IPS-11a (cell line): Measurements from ENCODE around the gene SLC25A26.
"Not testable (repeated sequence)": the region's sequence is repeated elsewhere in the genome, so short reads cannot be mapped to it uniquely, and the experiment has no call there.

ENCODE experiments used
- H3K4me3 ChIP-seq: one replicate; pipeline ENCODE4 v1.5.1; 2013; ENCODE audit warnings: low read depth, low read length, control low read depth

The SLC25A26 gene

GRCh38 chr3:66226093-66226492 lies 5.3 kb downstream of the SLC25A26 start:
- H3K4me3 ChIP-seq = not testable (repeated sequence)

- no peak overlapping the region for H3K4me3 ChIP-seq
These were observed 6.2 kb downstream of the SLC25A26 start for GRCh38 chr3:66227051-66227450.

DNA sequence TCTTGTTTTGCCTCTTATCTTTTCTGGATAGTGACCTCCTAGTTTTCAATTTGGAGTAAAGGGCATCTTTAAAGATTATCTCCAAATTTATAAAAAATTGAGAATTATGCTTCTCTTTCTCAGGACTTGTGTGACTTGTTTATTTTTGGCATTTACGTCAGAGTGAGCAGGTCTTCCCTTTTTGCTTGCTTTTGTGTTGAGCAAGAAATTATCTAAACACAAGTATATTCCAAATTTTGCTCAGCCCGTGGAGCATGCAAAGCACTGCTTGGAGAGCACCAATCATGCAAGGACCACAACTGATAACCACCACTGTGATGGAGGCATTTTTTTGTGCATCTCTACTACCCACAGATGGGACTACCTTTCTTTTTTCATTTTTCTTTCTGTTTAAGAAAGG lies 7.1 kb downstream of the SLC25A26 start:
- no peak overlapping the region for H3K4me3 ChIP-seq

- no peak overlapping the region for H3K4me3 ChIP-seq
These were observed 7.9 kb downstream of the SLC25A26 start for GRCh38 chr3:66228707-66229106.

DNA sequence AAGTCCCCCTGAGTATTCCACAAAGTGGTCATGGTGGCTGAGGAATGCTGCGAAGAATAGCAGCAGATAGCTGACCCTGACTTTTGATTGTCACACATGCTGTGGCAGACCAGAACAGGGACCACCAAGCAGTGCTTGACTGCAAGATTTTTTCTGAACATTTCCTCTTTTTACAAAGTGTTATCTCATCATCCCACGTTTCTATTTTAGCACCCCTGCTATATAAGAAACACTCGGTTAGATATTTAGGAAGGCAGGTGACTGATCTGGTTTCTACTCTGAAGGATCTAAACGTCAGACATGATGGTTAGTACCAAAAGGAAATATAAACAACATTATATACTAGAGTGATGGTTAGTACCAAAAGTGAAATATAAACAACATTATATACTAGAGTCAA lies 9.1 kb downstream of the SLC25A26 start:
- H3K4me3 ChIP-seq = no peak overlapping the region

DNA sequence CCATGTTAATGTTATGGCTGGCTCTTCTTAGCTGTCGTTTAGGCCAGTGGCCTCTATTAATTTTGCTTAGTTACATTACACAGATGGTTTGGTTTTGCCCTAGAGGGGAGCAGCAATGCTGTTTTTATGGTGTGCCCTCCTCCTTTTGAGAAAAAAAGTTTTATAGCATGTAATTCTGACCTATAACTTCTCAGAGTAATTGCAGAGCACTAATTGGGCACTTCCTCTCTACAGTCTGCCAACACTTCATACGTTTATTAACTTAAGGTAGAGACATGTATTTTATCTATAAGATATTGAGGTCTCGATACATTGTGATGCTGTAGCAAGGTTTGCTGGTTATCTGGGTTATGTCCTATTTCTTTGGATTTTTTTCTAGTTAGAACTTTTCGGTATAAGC lies 12.2 kb downstream of the SLC25A26 start:
- no peak overlapping the region for H3K4me3 ChIP-seq

DNA sequence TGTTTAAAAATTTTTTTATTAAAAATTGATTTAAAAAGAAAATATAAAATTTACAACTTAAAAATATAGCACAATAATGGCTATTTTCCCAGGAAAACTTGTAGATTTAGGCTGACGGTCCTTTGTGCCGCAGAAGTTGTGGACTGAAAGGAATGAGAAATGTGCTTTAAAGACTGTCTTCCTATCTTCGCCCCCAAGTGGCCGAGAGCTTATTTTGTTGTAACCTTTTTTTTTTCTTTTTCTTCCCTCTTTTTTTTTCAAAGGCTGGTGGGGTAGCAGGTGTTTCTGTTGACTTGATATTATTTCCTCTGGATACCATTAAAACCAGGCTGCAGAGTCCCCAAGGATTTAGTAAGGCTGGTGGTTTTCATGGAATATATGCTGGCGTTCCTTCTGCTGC lies 15.5 kb downstream of the SLC25A26 start:
- H3K4me3 ChIP-seq = no peak overlapping the region

GRCh38 chr3:66237552-66237951 lies 16.8 kb downstream of the SLC25A26 start:
- H3K4me3 ChIP-seq = no peak overlapping the region

GRCh38 chr3:66239513-66240123 lies 18.8 kb downstream of the SLC25A26 start:
- no peak overlapping the region for H3K4me3 ChIP-seq

DNA sequence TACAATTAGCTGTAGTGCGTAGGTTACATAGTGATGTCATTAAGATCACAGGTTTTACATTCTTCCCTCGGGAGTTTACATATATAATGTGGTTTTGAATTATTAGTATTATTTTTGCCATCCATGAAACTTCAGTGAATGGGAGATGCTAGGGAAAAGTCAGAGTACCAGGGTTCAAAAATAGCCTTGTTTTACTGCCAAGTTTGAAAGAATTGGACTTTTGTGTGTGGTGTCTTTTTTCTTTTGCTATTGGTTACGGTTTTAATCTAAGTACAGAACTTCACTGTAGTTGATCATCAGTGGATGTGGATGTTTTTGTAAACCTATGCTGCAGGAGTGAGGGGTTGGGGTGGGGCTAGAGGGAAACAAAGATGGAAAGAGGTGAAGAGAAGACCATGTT lies 20.7 kb downstream of the SLC25A26 start:
- no peak overlapping the region for H3K4me3 ChIP-seq

- H3K4me3 ChIP-seq = no peak overlapping the region
These were observed 22.1 kb downstream of the SLC25A26 start for GRCh38 chr3:66242788-66243464.

DNA sequence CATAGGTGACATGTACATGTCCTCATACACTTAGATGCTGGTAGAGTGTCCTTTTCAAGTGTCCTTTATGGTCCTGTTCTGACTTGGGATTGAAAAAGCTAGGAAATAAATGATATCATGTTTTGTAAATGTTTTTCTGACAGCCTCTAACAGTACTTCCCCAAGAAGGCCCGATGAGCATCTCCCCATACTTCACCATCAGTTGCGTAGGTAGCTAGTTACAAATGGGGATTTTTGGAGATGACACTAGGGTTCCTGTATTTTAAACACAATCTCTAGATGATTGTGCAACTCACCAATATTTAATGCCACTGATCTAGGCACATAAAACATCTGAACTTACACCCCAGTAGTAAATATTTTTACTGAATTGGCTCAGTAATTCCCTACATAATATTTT lies 27.8 kb downstream of the SLC25A26 start:
- no peak overlapping the region for H3K4me3 ChIP-seq

GRCh38 chr3:66253790-66254620 lies 33.2 kb downstream of the SLC25A26 start:
- no peak overlapping the region for H3K4me3 ChIP-seq

DNA sequence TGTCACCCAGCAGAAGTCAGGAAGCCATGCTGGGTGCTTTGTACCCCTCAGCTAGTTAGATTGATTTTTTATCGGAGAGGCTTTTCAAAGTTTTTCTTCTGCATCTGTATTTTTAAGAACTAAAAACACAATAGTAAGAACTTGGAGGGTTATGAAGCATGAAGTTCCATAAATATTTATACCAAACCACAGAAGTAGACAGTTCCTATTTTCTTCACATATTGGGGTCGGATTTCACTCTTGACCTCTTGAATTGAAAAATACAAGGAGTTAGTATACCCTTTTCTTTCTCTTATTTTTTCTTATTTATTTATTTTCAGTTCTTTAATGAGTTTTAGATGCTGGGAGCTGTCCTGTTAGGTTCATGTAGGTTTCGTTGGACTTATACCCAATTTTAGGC lies 35.1 kb downstream of the SLC25A26 start:
- H3K4me3 ChIP-seq = no peak overlapping the region

GRCh38 chr3:66256806-66257205 lies 36.0 kb downstream of the SLC25A26 start:
- no peak overlapping the region for H3K4me3 ChIP-seq

- H3K4me3 ChIP-seq = no peak overlapping the region
These were observed 38.9 kb downstream of the SLC25A26 start for GRCh38 chr3:66259566-66260255.

DNA sequence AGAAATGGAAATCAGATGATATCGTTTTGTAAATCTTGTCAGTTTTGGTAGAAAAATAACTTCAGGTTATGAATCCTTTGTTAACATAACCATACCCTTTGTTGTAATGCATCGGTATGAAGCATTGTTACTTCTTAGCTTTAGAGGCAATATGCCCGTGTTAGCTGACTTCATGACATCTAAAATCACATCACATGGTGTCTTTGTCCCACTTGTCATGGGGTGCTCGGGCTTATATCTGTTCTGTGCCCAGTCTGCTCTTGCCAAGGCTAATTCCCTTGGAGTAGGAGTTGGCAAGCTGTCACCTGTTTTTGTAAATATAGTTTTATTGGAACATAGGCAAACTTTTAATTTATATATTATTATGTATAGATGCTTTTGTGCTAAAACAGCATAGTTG lies 39.6 kb downstream of the SLC25A26 start:
- no peak overlapping the region for H3K4me3 ChIP-seq

DNA sequence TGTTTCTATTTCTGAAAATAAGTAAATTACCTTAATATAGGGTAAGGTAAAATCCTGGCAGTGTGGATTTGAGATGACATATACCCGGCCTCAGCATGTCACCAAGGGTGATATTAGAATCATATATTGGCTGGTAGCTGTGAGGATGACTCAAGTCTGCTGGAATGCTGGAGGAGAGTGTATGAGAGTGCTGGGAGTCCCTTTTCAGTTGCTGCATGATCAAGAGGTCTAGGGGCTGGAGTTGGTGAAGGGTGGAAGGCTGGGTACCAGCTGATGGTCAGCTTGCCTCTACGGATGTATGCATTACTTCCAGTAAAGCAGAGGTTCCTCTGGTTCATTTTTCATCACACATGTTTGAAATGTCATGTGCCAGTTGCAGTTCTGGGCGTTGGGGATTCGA lies 40.6 kb downstream of the SLC25A26 start:
- no peak overlapping the region for H3K4me3 ChIP-seq

DNA sequence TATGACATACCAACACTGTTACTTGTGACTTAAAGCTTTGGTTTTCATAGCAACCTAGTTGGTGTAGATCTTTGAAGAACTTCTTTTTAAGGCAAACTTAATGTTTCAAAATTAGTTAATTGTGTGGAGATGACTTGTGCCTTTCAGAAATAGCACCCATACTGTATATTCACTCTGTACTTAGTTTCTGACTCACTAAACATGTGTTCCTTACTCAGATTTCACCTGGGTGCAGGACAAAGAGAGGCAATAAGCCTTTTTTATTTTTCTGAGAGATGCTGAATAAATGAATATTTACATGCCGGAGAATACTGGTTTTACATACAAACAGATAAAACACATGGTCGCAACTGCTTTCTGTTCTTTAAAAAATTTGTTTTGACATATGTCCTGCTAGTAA lies 44.8 kb downstream of the SLC25A26 start:
- no peak overlapping the region for H3K4me3 ChIP-seq

DNA sequence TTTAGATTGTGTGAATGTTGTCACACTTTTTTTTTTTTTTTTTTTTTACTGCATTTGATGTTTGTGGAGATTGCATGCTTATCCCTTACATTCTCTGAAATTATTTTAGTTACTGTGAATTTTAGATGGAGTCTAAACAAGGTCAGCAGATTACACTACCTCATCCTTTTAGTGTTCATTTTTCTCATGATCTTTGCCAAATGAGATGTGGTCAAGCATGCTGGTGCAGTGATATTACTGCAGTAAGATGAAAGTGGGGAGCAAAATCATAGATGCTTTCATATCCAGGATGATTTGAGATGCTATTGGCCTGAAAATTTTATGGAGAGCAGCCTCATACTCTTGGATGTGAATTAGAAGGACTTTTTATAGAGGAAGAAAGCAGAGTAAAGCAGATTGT lies 45.8 kb downstream of the SLC25A26 start:
- no peak overlapping the region for H3K4me3 ChIP-seq

GRCh38 chr3:66267031-66267430 lies 46.2 kb downstream of the SLC25A26 start:
- no peak overlapping the region for H3K4me3 ChIP-seq
